ENCODE measurements around the gene ERF.
A peak's percentile ranks its signal among the peaks of the same experiment; 100 is the strongest.

ERF gene

GRCh38 chr19:42233678-42234292 is 21.1 kb downstream of the ERF start:
- Histone ChIP-seq H3K4me1 (ENCODE audit: control extremely low read depth in 1 of 4, control insufficient read depth in 4 of 4, insufficient read depth in 4 of 4, low read length in 3 of 4) (peaks cover 0 to 6% (median 2%) of the 10 kb centered on the region in 4 experiments), H3K9me3 (ENCODE audit: control extremely low read depth in 1 of 5, control insufficient read depth in 4 of 5, insufficient read depth in 2 of 5, low read depth in 1 of 5, low read length in 4 of 5) (no peaks in the 10 kb centered on the region), H3K27ac (ENCODE audit: insufficient read depth in 1 of 2, low read depth in 1 of 2, low read length in 2 of 2, poor library complexity in 1 of 2, severe bottlenecking in 2 of 2) (no peak overlapping the region), H3K36me3 (ENCODE audit: control insufficient read depth in 4 of 4, insufficient read depth in 4 of 4, low read length in 3 of 4) (peaks cover 13 to 78% (median 62%) of the 10 kb centered on the region in 4 experiments), H3K4me3 (ENCODE audit: control insufficient read depth in 1 of 7, extremely low read depth in 1 of 7, insufficient read depth in 4 of 7, low read depth in 2 of 7, low read length in 6 of 7) (no peak overlapping the region), H3K27me3 (replicated peaks in 2 of 5; ENCODE audit: control insufficient read depth in 4 of 5, insufficient read depth in 5 of 5, low read length in 4 of 5) (no peaks in the 10 kb centered on the region)
- WGBS (ENCODE audit: insufficient coverage), result 96% methylated on average over 5 of the region's 6 CpGs
- DNase-seq, result no peak
- ChIA-PET POLR2A (interaction anchor here (0.6 to 1.0 kb wide), 2 partner anchors 9 to 99 kb away, joined by 3 read pairs; no protein-coding TSS in a partner anchor), CTCF (interaction anchor here (0.8 to 2.8 kb wide), 4 partner anchors 35 to 124 kb away, joined by 3 to 11 read pairs (median 4); no protein-coding TSS in a partner anchor)

- CTCF ChIA-PET, result interaction anchor here (0.8 to 2.8 kb wide), 2 partner anchors 47 to 124 kb away, joined by 3 to 11 read pairs; no protein-coding TSS in a partner anchor
- no peaks in the 10 kb centered on the region for H3K9me3 ChIP-seq (ENCODE audit: control extremely low read depth in 1 of 5, control insufficient read depth in 4 of 5, insufficient read depth in 2 of 5, low read depth in 1 of 5, low read length in 4 of 5)
- POLR2A ChIA-PET, result interaction anchor here (1.0 kb wide), 1 partner anchor 10 kb away, joined by 3 read pairs; no protein-coding TSS in a partner anchor
- H3K27ac ChIP-seq (ENCODE audit: insufficient read depth in 1 of 2, low read depth in 1 of 2, low read length in 2 of 2, poor library complexity in 1 of 2, severe bottlenecking in 2 of 2), result no peak overlapping the region
- no peaks in the 10 kb centered on the region for H3K27me3 ChIP-seq (replicated peaks in 2 of 5; ENCODE audit: control insufficient read depth in 4 of 5, insufficient read depth in 5 of 5, low read length in 4 of 5)
- DNase-seq, result no peak
- WGBS (ENCODE audit: insufficient coverage), result 100% methylated on average over 3 of the region's 7 CpGs
- peaks cover 13 to 83% (median 64%) of the 10 kb centered on the region in 4 experiments for H3K36me3 ChIP-seq (ENCODE audit: control insufficient read depth in 4 of 4, insufficient read depth in 4 of 4, low read length in 3 of 4)
- H3K4me1 ChIP-seq (ENCODE audit: control extremely low read depth in 1 of 4, control insufficient read depth in 4 of 4, insufficient read depth in 4 of 4, low read length in 3 of 4), result peaks cover 0 to 6% (median 2%) of the 10 kb centered on the region in 4 experiments
- no peak overlapping the region for H3K4me3 ChIP-seq (ENCODE audit: control insufficient read depth in 1 of 7, extremely low read depth in 1 of 7, insufficient read depth in 4 of 7, low read depth in 2 of 7, low read length in 6 of 7)
These were observed 21.8 kb downstream of the ERF start for GRCh38 chr19:42233106-42233505.

- ChIA-PET CTCF (interaction anchor here (0.9 kb wide), 1 partner anchor 8 kb away, joined by 3 read pairs; no protein-coding TSS in a partner anchor), POLR2A (no interaction called here)
- Histone ChIP-seq H3K4me3 (ENCODE audit: control insufficient read depth in 1 of 7, extremely low read depth in 1 of 7, insufficient read depth in 4 of 7, low read depth in 2 of 7, low read length in 6 of 7) (no peak overlapping the region), H3K4me1 (ENCODE audit: control extremely low read depth in 1 of 4, control insufficient read depth in 4 of 4, insufficient read depth in 4 of 4, low read length in 3 of 4) (peaks cover 0 to 6% (median 2%) of the 10 kb centered on the region in 4 experiments), H3K27ac (ENCODE audit: insufficient read depth in 1 of 2, low read depth in 1 of 2, low read length in 2 of 2, poor library complexity in 1 of 2, severe bottlenecking in 2 of 2) (peak overlapping the region in 1 of 2 experiments; percentile 4), H3K36me3 (ENCODE audit: control insufficient read depth in 4 of 4, insufficient read depth in 4 of 4, low read length in 3 of 4) (peaks cover 13 to 87% (median 64%) of the 10 kb centered on the region in 4 experiments), H3K9me3 (ENCODE audit: control extremely low read depth in 1 of 5, control insufficient read depth in 4 of 5, insufficient read depth in 2 of 5, low read depth in 1 of 5, low read length in 4 of 5) (no peaks in the 10 kb centered on the region), H3K27me3 (replicated peaks in 2 of 5; ENCODE audit: control insufficient read depth in 4 of 5, insufficient read depth in 5 of 5, low read length in 4 of 5) (no peaks in the 10 kb centered on the region)
- WGBS (ENCODE audit: insufficient coverage), result 100% methylated on average over 6 of the region's 10 CpGs
- no peak for DNase-seq
These were observed 22.5 kb downstream of the ERF start for GRCh38 chr19:42232435-42232834.

- ChIA-PET CTCF (interaction anchor here (1.1 kb wide), 2 partner anchors 49 to 64 kb away, joined by 3 to 4 read pairs; no protein-coding TSS in a partner anchor), POLR2A (no interaction called here)
These were observed 24.4 kb downstream of the ERF start for GRCh38 chr19:42230571-42230970.

GRCh38 chr19:42229855-42230351 is 25.0 kb downstream of the ERF start:
- ChIA-PET CTCF (interaction anchor here (0.7 to 1.8 kb wide), 6 partner anchors 10 to 121 kb away, joined by 3 to 5 read pairs (median 4); partner anchors contain the start of gene ZNF526), POLR2A (no interaction called here)
- Histone ChIP-seq H3K27me3 (replicated peaks in 2 of 5; ENCODE audit: control insufficient read depth in 4 of 5, insufficient read depth in 5 of 5, low read length in 4 of 5) (no peaks in the 10 kb centered on the region), H3K27ac (ENCODE audit: insufficient read depth in 1 of 2, low read depth in 1 of 2, low read length in 2 of 2, poor library complexity in 1 of 2, severe bottlenecking in 2 of 2) (no peak overlapping the region), H3K9me3 (ENCODE audit: control extremely low read depth in 1 of 5, control insufficient read depth in 4 of 5, insufficient read depth in 2 of 5, low read depth in 1 of 5, low read length in 4 of 5) (no peaks in the 10 kb centered on the region), H3K4me3 (ENCODE audit: control insufficient read depth in 1 of 7, extremely low read depth in 1 of 7, insufficient read depth in 4 of 7, low read depth in 2 of 7, low read length in 6 of 7) (no peak overlapping the region), H3K36me3 (ENCODE audit: control insufficient read depth in 4 of 4, insufficient read depth in 4 of 4, low read length in 3 of 4) (peaks cover 9 to 92% (median 63%) of the 10 kb centered on the region in 4 experiments), H3K4me1 (ENCODE audit: control extremely low read depth in 1 of 4, control insufficient read depth in 4 of 4, insufficient read depth in 4 of 4, low read length in 3 of 4) (peaks cover 0 to 6% (median 2%) of the 10 kb centered on the region in 4 experiments)
- DNase-seq, result peak in 1 of 3 donors; percentile 36
- 35% methylated on average over 2 of the region's 8 CpGs for WGBS (ENCODE audit: insufficient coverage)

More at GRCh38 chr19:42230571-42230970, 24.4 kb downstream of the ERF start:
- Histone ChIP-seq H3K4me1 (ENCODE audit: control extremely low read depth in 1 of 4, control insufficient read depth in 4 of 4, insufficient read depth in 4 of 4, low read length in 3 of 4) (peaks cover 0 to 6% (median 2%) of the 10 kb centered on the region in 4 experiments), H3K9me3 (ENCODE audit: control extremely low read depth in 1 of 5, control insufficient read depth in 4 of 5, insufficient read depth in 2 of 5, low read depth in 1 of 5, low read length in 4 of 5) (no peaks in the 10 kb centered on the region), H3K27me3 (replicated peaks in 2 of 5; ENCODE audit: control insufficient read depth in 4 of 5, insufficient read depth in 5 of 5, low read length in 4 of 5) (no peaks in the 10 kb centered on the region), H3K27ac (ENCODE audit: insufficient read depth in 1 of 2, low read depth in 1 of 2, low read length in 2 of 2, poor library complexity in 1 of 2, severe bottlenecking in 2 of 2) (no peak overlapping the region), H3K36me3 (ENCODE audit: control insufficient read depth in 4 of 4, insufficient read depth in 4 of 4, low read length in 3 of 4) (peaks cover 9 to 91% (median 64%) of the 10 kb centered on the region in 4 experiments), H3K4me3 (ENCODE audit: control insufficient read depth in 1 of 7, extremely low read depth in 1 of 7, insufficient read depth in 4 of 7, low read depth in 2 of 7, low read length in 6 of 7) (no peak overlapping the region)
- DNase-seq, result no peak
- 87% methylated on average over 4 of the region's 4 CpGs for WGBS (ENCODE audit: insufficient coverage)

GRCh38 chr19:42229301-42229854 is 25.6 kb downstream of the ERF start:
- Histone ChIP-seq H3K4me1 (ENCODE audit: control extremely low read depth in 1 of 4, control insufficient read depth in 4 of 4, insufficient read depth in 4 of 4, low read length in 3 of 4) (peaks cover 0 to 6% (median 2%) of the 10 kb centered on the region in 4 experiments), H3K27me3 (replicated peaks in 2 of 5; ENCODE audit: control insufficient read depth in 4 of 5, insufficient read depth in 5 of 5, low read length in 4 of 5) (no peaks in the 10 kb centered on the region), H3K9me3 (ENCODE audit: control extremely low read depth in 1 of 5, control insufficient read depth in 4 of 5, insufficient read depth in 2 of 5, low read depth in 1 of 5, low read length in 4 of 5) (no peaks in the 10 kb centered on the region), H3K4me3 (ENCODE audit: control insufficient read depth in 1 of 7, extremely low read depth in 1 of 7, insufficient read depth in 4 of 7, low read depth in 2 of 7, low read length in 6 of 7) (no peak overlapping the region), H3K36me3 (ENCODE audit: control insufficient read depth in 4 of 4, insufficient read depth in 4 of 4, low read length in 3 of 4) (peaks cover 9 to 94% (median 65%) of the 10 kb centered on the region in 4 experiments), H3K27ac (ENCODE audit: insufficient read depth in 1 of 2, low read depth in 1 of 2, low read length in 2 of 2, poor library complexity in 1 of 2, severe bottlenecking in 2 of 2) (peak overlapping the region in 1 of 2 experiments; percentile 18)
- ChIA-PET CTCF (interaction anchor here (0.6 to 1.8 kb wide), 8 partner anchors 10 to 120 kb away, joined by 3 to 5 read pairs (median 4); partner anchors contain the start of genes DEDD2 and ZNF526), POLR2A (no interaction called here)
- peak in 1 of 3 donors; percentile 58 for DNase-seq
- WGBS (ENCODE audit: insufficient coverage), result 66% methylated on average over 2 of the region's 4 CpGs
